ENCODE data around the gene NUP188.

DNA sequence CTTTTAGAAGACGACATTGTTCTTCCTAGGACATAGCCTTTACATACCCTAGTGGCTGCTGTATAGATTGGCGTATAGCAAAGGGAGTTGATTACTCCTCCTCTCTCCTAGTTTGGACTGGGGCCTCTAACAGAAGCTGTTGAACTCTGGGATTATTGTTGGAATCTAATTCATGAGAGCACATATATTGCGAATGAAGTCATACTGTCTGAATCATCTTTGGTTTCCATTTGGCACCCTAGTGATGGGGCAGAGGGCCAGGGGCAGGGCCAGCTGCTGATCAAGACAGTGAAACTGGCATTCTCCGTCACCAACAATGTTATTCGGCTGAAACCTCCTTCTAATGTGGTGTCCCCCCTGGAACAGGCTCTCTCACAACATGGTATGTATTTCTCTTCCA lies 40.3 kb downstream of the NUP188 start:
- TF ChIP-seq, protein P1, sequence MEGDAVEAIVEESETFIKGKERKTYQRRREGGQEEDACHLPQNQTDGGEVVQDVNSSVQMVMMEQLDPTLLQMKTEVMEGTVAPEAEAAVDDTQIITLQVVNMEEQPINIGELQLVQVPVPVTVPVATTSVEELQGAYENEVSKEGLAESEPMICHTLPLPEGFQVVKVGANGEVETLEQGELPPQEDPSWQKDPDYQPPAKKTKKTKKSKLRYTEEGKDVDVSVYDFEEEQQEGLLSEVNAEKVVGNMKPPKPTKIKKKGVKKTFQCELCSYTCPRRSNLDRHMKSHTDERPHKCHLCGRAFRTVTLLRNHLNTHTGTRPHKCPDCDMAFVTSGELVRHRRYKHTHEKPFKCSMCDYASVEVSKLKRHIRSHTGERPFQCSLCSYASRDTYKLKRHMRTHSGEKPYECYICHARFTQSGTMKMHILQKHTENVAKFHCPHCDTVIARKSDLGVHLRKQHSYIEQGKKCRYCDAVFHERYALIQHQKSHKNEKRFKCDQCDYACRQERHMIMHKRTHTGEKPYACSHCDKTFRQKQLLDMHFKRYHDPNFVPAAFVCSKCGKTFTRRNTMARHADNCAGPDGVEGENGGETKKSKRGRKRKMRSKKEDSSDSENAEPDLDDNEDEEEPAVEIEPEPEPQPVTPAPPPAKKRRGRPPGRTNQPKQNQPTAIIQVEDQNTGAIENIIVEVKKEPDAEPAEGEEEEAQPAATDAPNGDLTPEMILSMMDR (IDR thresholded peaks at IDR 0.05; ENCODE audit: low read depth, low read length, missing input control): no peak
- TF ChIP-seq TAF1 (conservative IDR thresholded peaks at IDR 0.05): no peak
- TF ChIP-seq, protein P2, sequence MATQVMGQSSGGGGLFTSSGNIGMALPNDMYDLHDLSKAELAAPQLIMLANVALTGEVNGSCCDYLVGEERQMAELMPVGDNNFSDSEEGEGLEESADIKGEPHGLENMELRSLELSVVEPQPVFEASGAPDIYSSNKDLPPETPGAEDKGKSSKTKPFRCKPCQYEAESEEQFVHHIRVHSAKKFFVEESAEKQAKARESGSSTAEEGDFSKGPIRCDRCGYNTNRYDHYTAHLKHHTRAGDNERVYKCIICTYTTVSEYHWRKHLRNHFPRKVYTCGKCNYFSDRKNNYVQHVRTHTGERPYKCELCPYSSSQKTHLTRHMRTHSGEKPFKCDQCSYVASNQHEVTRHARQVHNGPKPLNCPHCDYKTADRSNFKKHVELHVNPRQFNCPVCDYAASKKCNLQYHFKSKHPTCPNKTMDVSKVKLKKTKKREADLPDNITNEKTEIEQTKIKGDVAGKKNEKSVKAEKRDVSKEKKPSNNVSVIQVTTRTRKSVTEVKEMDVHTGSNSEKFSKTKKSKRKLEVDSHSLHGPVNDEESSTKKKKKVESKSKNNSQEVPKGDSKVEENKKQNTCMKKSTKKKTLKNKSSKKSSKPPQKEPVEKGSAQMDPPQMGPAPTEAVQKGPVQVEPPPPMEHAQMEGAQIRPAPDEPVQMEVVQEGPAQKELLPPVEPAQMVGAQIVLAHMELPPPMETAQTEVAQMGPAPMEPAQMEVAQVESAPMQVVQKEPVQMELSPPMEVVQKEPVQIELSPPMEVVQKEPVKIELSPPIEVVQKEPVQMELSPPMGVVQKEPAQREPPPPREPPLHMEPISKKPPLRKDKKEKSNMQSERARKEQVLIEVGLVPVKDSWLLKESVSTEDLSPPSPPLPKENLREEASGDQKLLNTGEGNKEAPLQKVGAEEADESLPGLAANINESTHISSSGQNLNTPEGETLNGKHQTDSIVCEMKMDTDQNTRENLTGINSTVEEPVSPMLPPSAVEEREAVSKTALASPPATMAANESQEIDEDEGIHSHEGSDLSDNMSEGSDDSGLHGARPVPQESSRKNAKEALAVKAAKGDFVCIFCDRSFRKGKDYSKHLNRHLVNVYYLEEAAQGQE (IDR thresholded peaks at IDR 0.05): no peak
- no peak for TF ChIP-seq ATF3 (IDR thresholded peaks at IDR 0.05)
- no peak for TF ChIP-seq RAD21 (IDR thresholded peaks at IDR 0.05)
- TF ChIP-seq SP1 (IDR thresholded peaks at IDR 0.05): no peak

All from liver (tissue), 3 donors.